Stimulated activated CD8-positive, alpha-beta memory T cell treated with anti-CD3 and anti-CD28 coated beads, Interleukin-2, amount 100 ng/mL, for 1 hour (primary cell): ENCODE measurements around the gene EFHD2.
"Not testable (repeated sequence)": the region's sequence is repeated elsewhere in the genome, so short reads cannot be mapped to it uniquely, and the experiment has no call there.

Experiments used
- DNase-seq, 2 donors: peaks; one replicate each; pipeline ENCODE4 v3.0.0-alpha.2; 2020; ENCODE audit warnings: low read depth in 2 of 2

The EFHD2 gene

GRCh38 chr1:15409388-15410222, at the start of gene EFHD2:
Gene EFHD2 (plus strand): TSS chr1:15409888. CDS start chr1:15409972, 84 bp downstream.
- peak; percentile 68 to 71 for DNase-seq

- DNase-seq, result no peak
Measured at GRCh38 chr1:15360700-15361099, 49.0 kb upstream of the EFHD2 start.

GRCh38 chr1:15362096-15362736, 47.5 kb upstream of the EFHD2 start:
- DNase-seq, result no peak

- DNase-seq, result no peak
Measured at GRCh38 chr1:15362737-15363128, 47.0 kb upstream of the EFHD2 start.

GRCh38 chr1:15364740-15365139, 44.9 kb upstream of the EFHD2 start:
- no peak for DNase-seq

GRCh38 chr1:15368888-15369287, 40.8 kb upstream of the EFHD2 start:
- no peak for DNase-seq

- no peak for DNase-seq
Measured at GRCh38 chr1:15370268-15370667, 39.4 kb upstream of the EFHD2 start.

- no peak for DNase-seq
Measured at GRCh38 chr1:15370781-15371520, 38.7 kb upstream of the EFHD2 start.

- DNase-seq, result no peak
Measured at GRCh38 chr1:15371610-15372545, 37.8 kb upstream of the EFHD2 start.

- no peak for DNase-seq
Measured at GRCh38 chr1:15378729-15379128, 31.0 kb upstream of the EFHD2 start.

GRCh38 chr1:15379151-15379550, 30.5 kb upstream of the EFHD2 start:
- not testable (repeated sequence) for DNase-seq

- DNase-seq, result no peak
Measured at GRCh38 chr1:15380601-15381508, 28.8 kb upstream of the EFHD2 start.

- no peak for DNase-seq
Measured at GRCh38 chr1:15381805-15382204, 27.9 kb upstream of the EFHD2 start.

GRCh38 chr1:15382601-15383518, 26.8 kb upstream of the EFHD2 start:
- no peak for DNase-seq

- DNase-seq, result no peak
Measured at GRCh38 chr1:15383810-15384209, 25.9 kb upstream of the EFHD2 start.

- DNase-seq, result no peak
Measured at GRCh38 chr1:15384301-15384901, 25.3 kb upstream of the EFHD2 start.

GRCh38 chr1:15385420-15385819, 24.3 kb upstream of the EFHD2 start:
- no peak for DNase-seq

GRCh38 chr1:15386164-15386749, 23.4 kb upstream of the EFHD2 start:
- no peak for DNase-seq
